ENCODE measurements around the gene ZNF653.

Gene ZNF653

DNA sequence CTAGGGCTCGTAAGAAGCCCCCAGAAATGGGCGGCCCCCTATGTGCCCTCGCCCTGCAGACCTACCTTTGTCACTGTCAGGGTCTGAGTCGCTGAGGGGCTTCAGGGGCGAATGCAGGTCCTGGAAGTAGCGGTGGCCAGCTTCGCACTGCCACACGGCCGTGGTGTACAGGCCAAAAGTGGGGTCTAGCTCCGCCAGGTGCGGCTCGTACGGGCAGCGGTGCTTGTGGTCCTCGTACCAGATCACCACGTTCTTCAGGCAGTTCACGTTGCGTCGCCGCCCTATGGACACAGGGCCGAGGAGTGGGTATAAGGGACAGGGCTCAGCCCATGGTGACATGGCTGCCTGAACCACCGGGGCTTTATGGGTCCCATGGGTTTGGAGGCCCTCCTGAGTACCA is 9.8 kb downstream of the ZNF653 start:
- Histone ChIP-seq H3K36me3 (ENCODE audit: control insufficient read depth, insufficient read depth, low read length) (no peaks in the 10 kb centered on the region), H3K9me3 (ENCODE audit: control insufficient read depth, insufficient read depth, low read length) (no peaks in the 10 kb centered on the region), H3K27me3 (ENCODE audit: control insufficient read depth, insufficient read depth, low read length) (no peaks in the 10 kb centered on the region), H3K4me3 (ENCODE audit: low read length) (no peak overlapping the region), H3K27ac (ENCODE audit: low read length) (no peak overlapping the region), H3K4me1 (ENCODE audit: control insufficient read depth, insufficient read depth, low read length) (no peaks in the 10 kb centered on the region; the same call in 1 of the 2 replicates)
- no CpG with 5 or more reads among the region's 22 CpGs for WGBS (ENCODE audit: insufficient coverage, insufficient read length)
- no peak for DNase-seq (ENCODE audit: low read depth, low spot score)

DNA sequence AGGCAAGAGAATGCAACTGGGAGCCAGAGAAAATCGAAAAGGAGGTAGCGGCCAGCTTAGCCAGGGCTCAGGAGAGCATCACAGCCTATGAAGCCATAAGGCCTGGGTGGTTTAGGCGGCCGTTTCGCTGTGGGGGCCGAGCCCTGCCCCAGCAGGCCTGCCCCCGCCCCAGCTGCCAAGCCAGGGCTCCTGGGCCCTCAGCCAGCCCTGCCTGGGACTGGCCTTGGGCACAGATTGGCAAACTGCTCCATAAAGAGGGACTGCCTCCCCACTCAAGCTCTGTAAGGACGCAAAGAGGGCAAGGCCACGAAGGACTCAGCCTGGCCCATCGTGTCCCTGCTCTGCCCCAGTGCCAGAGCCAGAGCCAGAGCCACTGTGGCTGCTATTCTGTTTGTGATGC is 10.2 kb downstream of the ZNF653 start:
- Histone ChIP-seq H3K27me3 (ENCODE audit: control insufficient read depth, insufficient read depth, low read length) (no peaks in the 10 kb centered on the region), H3K4me3 (ENCODE audit: low read length) (no peak overlapping the region), H3K36me3 (ENCODE audit: control insufficient read depth, insufficient read depth, low read length) (no peaks in the 10 kb centered on the region), H3K9me3 (ENCODE audit: control insufficient read depth, insufficient read depth, low read length) (no peaks in the 10 kb centered on the region), H3K4me1 (ENCODE audit: control insufficient read depth, insufficient read depth, low read length) (no peaks in the 10 kb centered on the region; the same call in 1 of the 2 replicates), H3K27ac (ENCODE audit: low read length) (no peak overlapping the region)
- no CpG with 5 or more reads among the region's 10 CpGs for WGBS (ENCODE audit: insufficient coverage, insufficient read length)
- no peak for DNase-seq (ENCODE audit: low read depth, low spot score)

DNA sequence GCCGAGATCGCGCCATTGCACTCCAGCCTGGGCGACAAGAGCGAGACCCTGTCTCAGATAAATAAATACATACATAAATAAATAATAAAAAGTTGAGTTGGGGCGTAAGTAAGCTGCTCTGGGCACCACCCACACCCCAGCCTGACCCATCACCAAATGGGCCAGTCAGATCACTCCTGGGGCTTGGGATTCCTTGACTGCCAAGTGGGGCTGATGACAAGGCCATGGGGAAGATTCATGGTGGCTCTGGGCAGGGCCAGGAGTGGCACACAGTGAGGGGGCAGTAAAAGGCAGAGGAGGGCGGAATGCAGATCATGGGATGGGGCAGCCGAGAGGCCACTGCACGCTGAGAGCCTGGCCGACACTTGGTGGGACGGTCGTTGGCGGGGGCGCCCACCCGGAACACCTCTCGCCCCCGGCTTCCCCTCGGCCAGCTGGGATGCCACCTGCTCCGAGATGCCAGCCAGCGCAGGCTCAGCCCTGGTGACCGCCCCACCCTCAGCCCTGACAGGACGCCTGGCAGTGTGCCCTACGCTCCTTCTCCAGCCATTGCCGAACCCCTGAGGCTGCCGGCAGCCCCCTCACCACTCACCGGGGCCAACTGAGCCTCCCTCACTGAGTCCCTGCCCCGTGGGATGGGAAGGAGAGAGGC is 10.9 kb downstream of the ZNF653 start:
- H3K27ac ChIP-seq (ENCODE audit: low read length), result no peak overlapping the region
- DNase-seq (ENCODE audit: low read depth, low spot score), result no peak
- no peak overlapping the region for H3K4me3 ChIP-seq (ENCODE audit: low read length)
- H3K9me3 ChIP-seq (ENCODE audit: control insufficient read depth, insufficient read depth, low read length), result no peaks in the 10 kb centered on the region
- no peaks in the 10 kb centered on the region for H3K27me3 ChIP-seq (ENCODE audit: control insufficient read depth, insufficient read depth, low read length)
- H3K4me1 ChIP-seq (ENCODE audit: control insufficient read depth, insufficient read depth, low read length), result no peaks in the 10 kb centered on the region; the same call in 1 of the 2 replicates
- H3K36me3 ChIP-seq (ENCODE audit: control insufficient read depth, insufficient read depth, low read length), result no peaks in the 10 kb centered on the region
- WGBS (ENCODE audit: insufficient coverage, insufficient read length), result no CpG with 5 or more reads among the region's 27 CpGs

GRCh38 chr19:11489378-11489777 is 16.3 kb downstream of the ZNF653 start:
- Histone ChIP-seq H3K27me3 (ENCODE audit: control insufficient read depth, insufficient read depth, low read length) (no peaks in the 10 kb centered on the region), H3K4me1 (ENCODE audit: control insufficient read depth, insufficient read depth, low read length) (no peaks in the 10 kb centered on the region), H3K9me3 (ENCODE audit: control insufficient read depth, insufficient read depth, low read length) (no peaks in the 10 kb centered on the region), H3K4me3 (ENCODE audit: low read length) (no peak overlapping the region), H3K27ac (ENCODE audit: low read length) (no peak overlapping the region), H3K36me3 (ENCODE audit: control insufficient read depth, insufficient read depth, low read length) (no peaks in the 10 kb centered on the region)
- no peak for DNase-seq (ENCODE audit: low read depth, low spot score)
- no CpG with 5 or more reads among the region's 7 CpGs for WGBS (ENCODE audit: insufficient coverage, insufficient read length)

GRCh38 chr19:11486661-11487503 is 18.8 kb downstream of the ZNF653 start:
- DNase-seq (ENCODE audit: low read depth, low spot score), result no peak
- WGBS (ENCODE audit: insufficient coverage, insufficient read length), result no CpG with 5 or more reads among the region's 45 CpGs
- H3K36me3 ChIP-seq (ENCODE audit: control insufficient read depth, insufficient read depth, low read length), result no peaks in the 10 kb centered on the region
- no peaks in the 10 kb centered on the region for H3K9me3 ChIP-seq (ENCODE audit: control insufficient read depth, insufficient read depth, low read length)
- H3K4me1 ChIP-seq (ENCODE audit: control insufficient read depth, insufficient read depth, low read length), result no peaks in the 10 kb centered on the region
- H3K27me3 ChIP-seq (ENCODE audit: control insufficient read depth, insufficient read depth, low read length), result no peaks in the 10 kb centered on the region
- H3K27ac ChIP-seq (ENCODE audit: low read length), result no peak overlapping the region
- no peak overlapping the region for H3K4me3 ChIP-seq (ENCODE audit: low read length)

- WGBS (ENCODE audit: insufficient coverage, insufficient read length), result no CpG with 5 or more reads among the region's 13 CpGs
- no peak overlapping the region for H3K27ac ChIP-seq (ENCODE audit: low read length)
- peaks cover 6% of the 10 kb centered on the region; the same call in 1 of the 2 replicates for H3K27me3 ChIP-seq (ENCODE audit: control insufficient read depth, insufficient read depth, low read length)
- H3K9me3 ChIP-seq (ENCODE audit: control insufficient read depth, insufficient read depth, low read length), result no peaks in the 10 kb centered on the region
- no peaks in the 10 kb centered on the region for H3K36me3 ChIP-seq (ENCODE audit: control insufficient read depth, insufficient read depth, low read length)
- DNase-seq (ENCODE audit: low read depth, low spot score), result no peak
- no peak overlapping the region for H3K4me3 ChIP-seq (ENCODE audit: low read length)
- peaks cover 3% of the 10 kb centered on the region; the same call in 1 of the 2 replicates for H3K4me1 ChIP-seq (ENCODE audit: control insufficient read depth, insufficient read depth, low read length)
Observed at GRCh38 chr19:11485245-11485837, 20.3 kb downstream of the ZNF653 start.

GRCh38 chr19:11483366-11484111 is 22.1 kb downstream of the ZNF653 start:
- no CpG with 5 or more reads among the region's 57 CpGs for WGBS (ENCODE audit: insufficient coverage, insufficient read length)
- Histone ChIP-seq H3K36me3 (ENCODE audit: control insufficient read depth, insufficient read depth, low read length) (no peaks in the 10 kb centered on the region), H3K27me3 (ENCODE audit: control insufficient read depth, insufficient read depth, low read length) (peaks cover 6% of the 10 kb centered on the region; the same call in 1 of the 2 replicates), H3K4me1 (ENCODE audit: control insufficient read depth, insufficient read depth, low read length) (peaks cover 6% of the 10 kb centered on the region; the same call in 1 of the 2 replicates), H3K27ac (ENCODE audit: low read length) (no peak overlapping the region), H3K4me3 (ENCODE audit: low read length) (no peak overlapping the region), H3K9me3 (ENCODE audit: control insufficient read depth, insufficient read depth, low read length) (no peaks in the 10 kb centered on the region)
- no peak for DNase-seq (ENCODE audit: low read depth, low spot score)

DNA sequence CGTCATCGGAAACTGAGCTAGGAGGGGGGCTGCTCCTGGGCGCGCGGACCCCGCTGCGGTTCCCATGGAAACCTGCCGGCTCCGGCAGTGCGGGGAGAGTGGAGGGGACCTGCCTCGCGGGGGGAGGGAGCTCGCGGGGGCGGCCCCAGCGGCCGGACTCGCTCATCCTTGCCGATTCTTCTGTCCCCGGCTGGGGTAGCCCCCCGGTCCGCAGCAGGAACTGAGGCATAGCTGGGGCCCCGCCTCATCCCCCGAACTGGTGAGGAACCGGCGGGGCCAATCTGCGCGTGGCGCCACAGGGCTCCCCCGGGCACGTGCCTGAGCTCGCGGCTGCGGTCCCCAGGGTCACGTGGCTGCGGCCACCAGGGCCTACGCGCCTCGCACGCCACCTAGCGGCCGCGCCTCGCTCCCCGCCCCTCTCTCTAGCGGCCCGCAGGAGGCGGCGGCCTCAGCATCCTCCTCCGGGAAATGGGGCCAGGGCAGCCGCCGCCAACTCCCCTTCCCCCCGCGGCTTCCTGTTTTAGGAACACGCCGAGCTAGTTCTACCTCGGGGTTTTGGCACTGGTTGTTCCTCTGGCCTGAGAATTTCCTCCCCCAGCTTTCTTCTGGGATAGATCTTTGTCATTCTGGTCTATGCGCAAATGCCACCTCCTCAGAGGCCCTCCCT is 23.1 kb downstream of the ZNF653 start:
- H3K4me3 ChIP-seq (ENCODE audit: low read length), result peak overlapping the region; percentile 12; the same call in 1 of the 2 replicates
- H3K36me3 ChIP-seq (ENCODE audit: control insufficient read depth, insufficient read depth, low read length), result no peaks in the 10 kb centered on the region
- H3K4me1 ChIP-seq (ENCODE audit: control insufficient read depth, insufficient read depth, low read length), result peaks cover 6% of the 10 kb centered on the region; the same call in 1 of the 2 replicates
- H3K27me3 ChIP-seq (ENCODE audit: control insufficient read depth, insufficient read depth, low read length), result peaks cover 6% of the 10 kb centered on the region; the same call in 1 of the 2 replicates
- H3K9me3 ChIP-seq (ENCODE audit: control insufficient read depth, insufficient read depth, low read length), result no peaks in the 10 kb centered on the region
- no CpG with 5 or more reads among the region's 58 CpGs for WGBS (ENCODE audit: insufficient coverage, insufficient read length)
- no peak overlapping the region for H3K27ac ChIP-seq (ENCODE audit: low read length)
- no peak for DNase-seq (ENCODE audit: low read depth, low spot score)

GRCh38 chr19:11481534-11482383 is 23.9 kb downstream of the ZNF653 start:
- Histone ChIP-seq H3K27me3 (ENCODE audit: control insufficient read depth, insufficient read depth, low read length) (peaks cover 6% of the 10 kb centered on the region; the same call in 1 of the 2 replicates), H3K9me3 (ENCODE audit: control insufficient read depth, insufficient read depth, low read length) (no peaks in the 10 kb centered on the region), H3K36me3 (ENCODE audit: control insufficient read depth, insufficient read depth, low read length) (no peaks in the 10 kb centered on the region), H3K4me1 (ENCODE audit: control insufficient read depth, insufficient read depth, low read length) (peaks cover 6% of the 10 kb centered on the region; the same call in 1 of the 2 replicates), H3K27ac (ENCODE audit: low read length) (no peak overlapping the region), H3K4me3 (ENCODE audit: low read length) (peak overlapping the region; percentile 12; the same call in 1 of the 2 replicates)
- no CpG with 5 or more reads among the region's 50 CpGs for WGBS (ENCODE audit: insufficient coverage, insufficient read length)
- DNase-seq (ENCODE audit: low read depth, low spot score), result no peak
